Left hindlimb (tissue), 1 donor: ENCODE data around the gene TMEM41A.
A peak's percentile ranks its signal among the peaks of the same experiment; 100 is the strongest.

Experiments used
- DNase-seq: peaks from one replicate; pipeline ENCODE4 v3.0.0-alpha.2; 2018

Gene TMEM41A

DNA sequence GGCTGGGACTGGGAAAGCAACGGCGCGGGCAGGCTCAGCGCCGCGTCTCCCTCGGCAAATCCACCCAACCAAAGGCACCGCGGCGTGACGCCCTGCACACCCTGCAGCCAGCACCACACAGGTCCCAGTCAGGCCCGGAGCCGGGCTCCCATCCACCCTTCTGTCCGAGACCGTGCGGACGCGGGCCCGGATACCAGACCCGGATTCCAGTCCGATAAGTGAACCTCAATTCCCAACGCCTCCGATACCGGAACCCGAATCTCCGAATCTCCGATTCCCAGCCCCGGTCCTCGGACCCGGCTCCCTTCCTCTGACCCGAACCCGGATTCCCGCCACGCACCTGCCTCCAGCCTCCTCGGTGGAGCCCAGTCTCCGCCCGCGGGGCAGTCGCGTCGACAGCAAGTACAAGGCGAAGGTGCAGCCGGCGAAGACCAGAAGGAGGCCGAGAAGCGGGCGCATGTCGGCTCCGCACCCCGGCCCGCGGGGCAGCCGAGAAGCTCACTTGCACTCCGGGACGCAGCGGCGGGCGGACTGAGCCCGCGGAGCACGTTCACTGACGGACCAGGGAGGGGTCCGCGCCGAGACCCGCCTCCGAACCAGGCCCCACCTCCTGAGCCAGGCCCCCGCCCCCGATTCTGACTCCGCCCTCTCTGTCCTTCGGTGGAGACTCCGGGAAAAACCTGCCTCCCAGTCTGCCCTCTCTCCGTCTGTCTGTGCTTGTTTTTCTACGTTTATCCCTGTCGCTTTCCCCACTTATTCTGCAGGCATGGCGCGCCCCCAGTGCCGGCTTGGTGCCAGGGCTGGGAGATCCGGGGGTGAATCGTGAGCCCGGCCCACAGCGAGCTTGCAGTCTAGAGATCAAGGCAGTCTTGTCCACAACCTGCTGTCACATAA is at the start of gene TMEM41A:
Gene TMEM41A, minus strand, starts transcription at position 533 of the 894 bp plus-strand sequence. Its CDS starts 74 bp downstream, at position 459.
- peak; percentile 96 for DNase-seq

DNA sequence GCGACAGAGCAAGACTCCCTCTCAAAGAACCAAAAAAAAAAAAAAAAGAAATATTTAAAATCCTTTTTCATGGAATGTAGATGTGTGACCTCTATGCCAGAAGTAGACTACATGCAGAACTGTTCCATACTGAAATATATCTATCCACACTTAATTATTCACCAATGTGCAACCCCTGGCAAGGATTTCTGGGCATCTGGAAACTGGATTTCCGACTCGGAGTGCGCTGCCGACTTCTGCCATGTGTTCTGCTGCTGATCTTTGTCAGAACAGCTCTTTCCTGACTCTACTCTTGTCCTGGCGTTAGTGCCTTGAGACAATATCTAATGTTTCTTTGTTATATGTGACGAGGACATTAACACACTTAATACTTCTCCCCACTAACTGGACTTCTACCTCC is 41.9 kb upstream of the TMEM41A start:
- DNase-seq, result no peak

DNA sequence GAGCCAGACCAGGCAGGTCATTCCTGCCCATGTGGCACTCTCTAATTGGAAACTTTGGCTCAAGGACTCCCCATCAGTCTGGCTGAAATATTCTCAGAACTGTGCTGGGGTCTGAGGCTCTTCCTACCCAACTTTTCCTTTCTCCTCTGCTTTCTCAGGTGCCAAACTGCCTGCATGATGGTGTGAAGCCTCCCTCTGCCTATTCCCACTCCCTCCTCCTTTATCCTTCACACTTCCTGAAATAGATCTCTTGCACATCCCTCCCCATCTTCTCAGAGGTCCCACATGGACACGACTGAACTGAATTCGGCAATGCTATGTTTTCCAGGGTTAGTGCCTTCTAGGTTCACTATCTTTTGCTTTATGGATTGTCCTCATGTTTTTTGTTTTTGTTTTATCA is 41.1 kb upstream of the TMEM41A start:
- no peak for DNase-seq

DNA sequence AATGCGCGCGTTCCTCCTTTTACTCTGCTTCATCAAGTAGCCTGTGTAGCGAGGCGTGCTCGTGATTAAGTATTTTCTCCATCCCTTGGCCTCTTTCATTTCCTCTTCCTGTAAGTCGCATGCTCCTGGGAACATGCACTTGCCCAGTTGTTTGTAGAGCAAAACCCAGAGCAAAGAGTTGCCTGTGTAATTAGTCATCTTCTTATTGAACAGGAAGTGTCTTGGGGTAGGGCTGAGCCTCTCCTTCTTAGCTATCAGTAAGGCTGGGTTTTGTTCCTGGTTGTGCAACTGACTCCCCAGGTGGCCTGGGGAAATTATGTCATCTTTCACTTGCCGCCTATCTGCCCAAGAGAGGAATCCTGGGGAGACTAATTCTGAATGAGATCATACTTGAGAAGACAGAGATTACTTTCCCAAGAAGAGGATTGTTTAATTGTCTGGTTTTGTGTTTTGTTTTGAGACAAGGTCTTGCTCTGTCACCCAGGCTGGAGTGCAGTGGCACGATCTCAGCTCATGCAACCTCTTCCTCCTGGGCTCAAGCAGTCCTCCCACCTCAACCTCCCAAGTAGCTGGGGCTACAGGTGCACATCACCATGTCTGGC is 38.6 kb upstream of the TMEM41A start:
- DNase-seq, result no peak

DNA sequence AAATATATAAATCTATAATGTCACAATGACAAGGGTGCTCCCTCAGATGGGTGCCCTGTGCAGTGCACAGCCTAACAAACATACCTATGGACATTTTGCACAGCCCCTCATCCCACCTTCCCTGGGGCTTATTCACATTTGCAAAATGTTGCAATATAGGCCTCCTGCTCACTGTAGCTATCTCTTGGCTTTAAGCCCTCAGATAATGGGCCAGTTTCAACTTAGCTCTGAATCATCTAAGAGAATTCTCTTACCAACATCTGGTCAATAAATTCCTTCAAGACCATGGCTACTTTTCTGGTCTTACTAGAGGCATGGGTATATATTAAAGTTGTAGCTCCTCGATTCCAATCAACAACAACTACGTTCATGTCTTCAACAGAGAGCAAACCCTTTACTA is 35.7 kb upstream of the TMEM41A start:
- DNase-seq, result no peak

DNA sequence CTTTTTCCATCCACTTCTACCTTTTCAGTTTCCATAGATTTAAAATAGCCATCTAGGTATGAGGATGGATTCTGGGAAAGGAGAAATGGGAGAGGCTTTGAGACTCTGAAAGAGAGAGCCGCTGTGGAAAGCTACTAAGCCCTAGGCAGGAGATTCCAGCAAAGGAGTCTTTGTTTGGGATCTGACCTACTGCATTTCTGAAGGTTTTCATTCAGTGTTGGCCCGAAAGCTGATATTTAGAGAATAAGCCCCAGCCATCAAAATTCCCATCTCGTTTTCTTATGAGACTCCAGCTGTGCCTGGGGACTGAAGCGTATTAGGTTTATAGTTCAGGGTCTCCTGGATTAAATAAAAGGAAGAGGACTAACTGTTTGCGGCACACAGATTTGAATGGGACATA is 34.1 kb upstream of the TMEM41A start:
- DNase-seq, result no peak

DNA sequence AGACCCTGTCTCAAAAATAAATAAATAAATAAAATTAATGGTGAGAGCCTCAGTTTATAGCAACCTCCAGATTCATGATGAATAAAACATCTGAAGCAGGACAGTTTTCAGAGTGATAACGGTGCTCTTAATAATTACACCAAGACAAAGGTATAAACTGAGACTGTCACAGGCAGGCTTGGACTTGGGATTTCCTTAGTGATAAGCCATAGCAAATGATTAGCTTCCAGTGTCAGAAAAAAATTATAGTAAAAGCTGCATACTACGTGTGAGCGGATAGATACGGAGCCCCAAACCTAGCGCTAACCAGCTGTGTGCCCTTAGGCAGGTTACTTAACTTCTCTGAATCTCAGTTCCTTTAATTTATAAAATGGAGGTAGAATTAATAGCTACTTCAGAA is 32.0 kb upstream of the TMEM41A start:
- DNase-seq, result no peak

DNA sequence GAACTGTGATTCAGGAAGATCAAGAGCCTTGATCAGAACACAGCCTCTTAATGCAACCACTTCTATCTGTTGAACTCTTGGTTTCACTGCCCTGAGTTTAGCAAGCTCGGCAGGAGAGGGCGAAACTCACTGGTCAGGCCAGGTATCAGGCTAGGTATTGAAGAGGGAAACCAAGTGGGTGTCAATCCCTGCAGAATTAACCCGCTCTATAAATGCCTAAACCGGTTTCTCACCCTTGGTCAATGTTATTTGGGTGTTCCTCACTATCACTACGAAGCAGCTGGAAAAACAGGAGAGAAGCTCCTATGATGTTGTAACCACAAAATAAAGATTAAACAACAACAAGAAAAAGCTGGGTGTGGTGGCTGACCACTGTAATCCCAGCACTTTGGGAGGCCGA is 29.7 kb upstream of the TMEM41A start:
- DNase-seq, result no peak

DNA sequence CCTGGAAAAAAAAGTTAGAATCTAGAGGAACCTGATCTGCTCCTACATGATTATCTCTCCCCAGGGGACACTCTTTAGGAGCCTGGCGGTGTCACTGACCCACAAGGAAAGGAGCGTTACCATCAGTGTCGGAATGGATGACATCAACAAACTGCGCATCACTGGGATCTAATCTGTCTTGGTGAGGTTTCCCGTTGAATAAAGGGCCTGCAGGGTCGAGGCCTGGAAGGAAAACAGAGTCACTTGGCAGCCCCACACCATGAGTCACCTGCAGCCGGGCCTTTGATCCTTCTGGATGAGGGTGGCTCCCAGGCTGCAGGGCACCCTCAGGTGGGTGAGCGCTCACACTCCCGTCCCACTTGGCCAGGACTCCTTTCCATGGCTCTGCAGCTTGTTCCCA is 28.5 kb upstream of the TMEM41A start:
- DNase-seq, result no peak

DNA sequence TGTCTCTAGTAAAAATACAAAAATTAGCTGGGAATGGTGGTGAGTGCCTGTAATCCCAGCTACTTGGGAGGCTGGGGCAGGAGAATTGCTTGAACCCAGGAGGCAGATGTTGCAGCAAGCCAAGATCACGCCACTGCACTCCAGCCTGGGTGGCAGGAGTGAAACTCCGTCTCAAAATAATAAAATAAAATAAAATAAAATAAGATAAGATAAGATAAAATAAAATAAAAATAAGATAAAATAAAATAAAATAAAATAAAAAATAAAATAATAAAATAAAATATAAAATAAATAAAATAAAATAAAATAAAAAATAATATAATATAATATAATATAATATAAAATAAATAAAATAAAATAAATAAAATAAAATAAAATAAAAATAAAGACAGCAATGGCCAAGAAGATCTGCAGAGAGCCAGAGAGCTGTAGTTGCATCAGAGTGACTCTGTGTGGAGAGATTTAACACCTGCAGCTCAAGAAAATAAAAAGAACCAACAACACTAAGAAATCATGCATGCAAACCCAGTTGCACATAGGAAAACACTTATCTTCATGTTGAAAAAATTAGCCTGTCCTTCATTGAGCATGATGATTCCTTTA is 27.6 kb upstream of the TMEM41A start:
- no peak for DNase-seq

DNA sequence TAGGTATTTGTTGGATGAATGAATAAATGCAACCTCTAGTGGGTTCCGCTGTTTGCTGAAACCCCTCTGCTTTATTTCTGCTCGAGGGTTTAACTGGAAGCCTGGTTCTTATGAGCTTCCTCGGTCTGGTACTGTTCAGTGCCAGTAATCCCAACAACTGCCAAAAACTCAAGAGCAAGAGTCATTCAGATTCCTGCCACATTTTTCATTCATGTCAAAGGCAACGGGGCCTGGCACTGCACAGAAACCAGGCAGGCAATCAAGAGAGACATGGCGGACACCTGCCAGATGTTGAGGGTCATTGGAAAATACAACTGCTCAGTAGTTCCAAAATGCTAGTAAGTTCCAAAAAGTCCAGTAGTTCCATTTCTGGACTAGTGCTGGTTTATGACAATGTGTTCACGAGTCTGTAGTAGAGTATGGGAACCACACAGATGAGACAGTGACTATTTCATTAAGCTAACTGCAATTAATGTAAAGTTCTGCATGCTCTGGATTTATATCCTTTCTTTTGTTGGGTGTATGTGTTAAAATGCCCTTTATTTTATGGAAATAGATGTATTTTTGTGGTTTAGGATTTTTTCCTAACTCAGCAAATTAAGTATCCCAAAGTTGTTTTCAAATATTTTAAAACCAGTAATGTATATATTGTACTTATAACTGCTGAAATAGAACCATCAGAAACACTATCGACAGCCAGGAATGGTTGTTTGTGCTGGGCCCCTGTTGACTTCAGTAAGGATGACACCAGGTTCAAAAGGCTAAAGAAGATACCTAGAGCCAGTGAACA is 22.7 kb upstream of the TMEM41A start:
- no peak for DNase-seq

DNA sequence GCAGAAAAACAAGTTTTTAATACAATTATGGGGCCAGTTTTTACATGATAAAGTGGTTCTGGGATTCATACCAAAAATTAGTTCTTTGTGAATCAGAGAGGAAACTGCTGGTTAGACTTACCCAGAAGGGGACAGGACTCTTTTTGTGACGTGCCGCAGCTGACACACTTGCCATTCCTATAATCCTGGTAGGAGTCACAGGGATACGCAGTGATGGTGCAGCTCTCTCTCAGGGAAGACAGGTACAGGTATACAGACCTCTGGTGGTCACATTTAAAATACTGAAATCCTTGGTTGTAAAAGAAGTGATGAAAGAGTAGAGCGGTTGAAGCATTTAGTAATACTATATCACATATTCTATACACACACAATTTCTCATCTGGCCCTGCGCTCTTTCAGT is 20.2 kb upstream of the TMEM41A start:
- DNase-seq, result no peak

DNA sequence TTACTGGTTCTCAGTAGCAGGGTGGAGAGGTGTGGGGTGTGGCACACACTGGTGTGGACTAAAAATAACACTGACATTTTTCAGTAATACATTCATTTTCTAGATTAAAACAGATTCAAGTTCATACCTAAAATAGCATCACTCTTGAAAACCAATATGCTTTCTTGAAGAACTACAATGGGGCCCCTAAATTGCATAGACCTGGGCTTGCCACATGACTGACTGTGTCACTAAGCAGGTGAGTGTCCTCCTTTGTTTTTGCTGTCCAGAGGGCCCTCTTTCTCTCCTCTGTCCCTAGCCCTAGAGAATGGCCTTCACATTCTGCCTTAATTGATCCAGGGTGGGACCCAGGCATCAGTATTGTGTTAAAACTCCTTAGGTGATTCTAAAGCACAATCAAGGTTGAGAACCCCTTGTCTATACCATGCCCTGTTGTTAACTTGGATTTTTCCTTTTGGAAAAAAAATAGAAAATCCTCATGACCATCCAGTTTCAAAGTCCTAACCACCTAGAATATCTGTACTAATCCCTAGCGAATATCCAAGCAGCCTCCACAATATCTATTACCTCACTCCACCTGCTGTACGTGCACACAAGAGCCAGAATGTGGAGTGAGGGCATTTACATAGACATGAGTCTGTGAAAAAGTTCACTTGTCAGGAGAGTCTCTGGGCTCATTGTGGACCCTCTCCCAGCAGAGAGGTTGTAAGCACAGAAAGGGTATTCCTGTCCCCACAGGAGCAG is 18.7 kb upstream of the TMEM41A start:
- no peak for DNase-seq

DNA sequence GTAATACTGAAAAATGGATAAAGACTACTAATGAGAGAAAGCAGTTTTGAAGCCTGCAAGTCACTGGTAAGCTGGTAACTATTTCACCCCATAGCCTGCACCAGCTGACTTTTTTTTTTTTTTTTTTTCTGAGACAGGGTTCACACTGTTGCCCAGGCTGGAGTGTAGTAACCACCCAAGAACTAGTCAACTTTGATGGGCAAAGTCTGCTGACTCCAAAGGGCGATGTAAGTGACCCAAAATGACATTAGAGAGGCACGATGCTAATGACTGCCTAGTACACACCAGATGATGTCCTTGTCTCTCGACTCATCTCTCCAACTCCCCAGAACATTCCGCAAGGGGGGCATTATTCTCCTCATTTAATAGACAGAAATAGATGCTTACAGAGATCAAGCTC is 12.9 kb upstream of the TMEM41A start:
- no peak for DNase-seq

DNA sequence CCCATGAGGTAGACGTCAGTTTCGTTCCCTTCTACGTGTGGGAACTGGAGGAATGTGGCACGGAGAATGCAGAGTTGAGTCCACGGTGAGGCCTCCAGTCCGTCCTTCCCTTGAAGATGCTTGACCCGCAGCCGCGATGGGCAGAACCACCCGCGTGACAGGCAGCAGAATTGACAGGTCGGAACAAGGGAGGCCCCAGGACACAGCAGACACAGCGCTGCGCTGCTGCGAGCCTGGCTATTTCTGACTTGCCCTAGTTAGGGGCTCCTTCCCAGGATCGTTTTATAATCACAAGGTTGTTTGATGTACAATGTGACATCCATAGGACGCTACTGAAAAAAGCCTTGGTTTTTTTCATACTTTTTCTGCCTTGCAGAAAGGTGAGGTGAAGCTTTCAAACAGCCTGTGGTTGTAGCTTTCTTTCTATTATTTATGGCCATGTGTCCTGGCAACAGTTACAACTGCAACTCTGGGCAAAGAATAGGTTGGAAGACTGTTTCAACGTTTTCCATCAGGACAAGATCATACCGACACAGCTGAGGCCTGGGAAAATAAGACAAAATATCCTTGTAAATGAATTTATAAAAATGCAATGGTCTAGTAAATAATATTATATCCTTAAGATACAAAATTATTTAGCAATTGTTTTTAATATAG is 9.6 kb upstream of the TMEM41A start:
- no peak for DNase-seq

DNA sequence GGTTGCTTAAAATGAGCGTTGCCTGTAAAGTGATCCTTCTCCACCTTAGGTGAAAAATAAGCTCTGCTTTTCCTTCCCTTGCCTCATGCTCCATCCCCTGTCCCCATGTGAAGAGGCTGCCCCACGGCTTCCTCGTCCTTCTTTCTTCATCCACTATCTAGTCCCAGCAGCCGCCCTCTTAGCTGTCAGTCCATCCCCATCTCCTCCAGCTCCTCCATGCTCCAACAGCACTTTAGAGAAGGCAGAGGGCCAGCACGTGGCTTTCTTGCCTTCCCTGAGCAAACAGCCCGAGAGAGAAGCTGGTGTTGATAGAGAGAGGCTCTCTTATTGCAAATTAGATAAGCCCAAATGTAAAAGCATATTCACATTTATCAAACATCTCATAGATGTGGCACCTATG is 9.0 kb upstream of the TMEM41A start:
- no peak for DNase-seq

DNA sequence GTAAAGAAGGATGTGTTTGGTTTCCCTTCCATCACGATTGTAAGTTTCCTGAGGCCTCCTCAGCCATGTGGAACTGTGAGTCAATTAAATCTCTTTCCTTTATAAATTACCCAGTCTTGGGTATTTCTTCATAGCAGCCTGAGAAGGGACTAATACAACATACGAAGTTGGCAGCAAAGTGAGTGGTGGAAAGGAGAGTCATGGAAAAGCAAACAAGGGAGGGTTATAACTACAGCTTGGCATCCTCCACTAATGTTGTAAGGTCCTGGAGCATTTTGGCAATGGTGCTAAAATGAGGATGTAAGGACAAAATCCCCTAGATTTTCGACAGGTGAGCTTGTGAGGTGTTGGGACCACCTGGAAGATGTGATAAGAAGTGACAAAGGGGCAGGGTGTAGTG is 5.8 kb upstream of the TMEM41A start:
- DNase-seq, result no peak

DNA sequence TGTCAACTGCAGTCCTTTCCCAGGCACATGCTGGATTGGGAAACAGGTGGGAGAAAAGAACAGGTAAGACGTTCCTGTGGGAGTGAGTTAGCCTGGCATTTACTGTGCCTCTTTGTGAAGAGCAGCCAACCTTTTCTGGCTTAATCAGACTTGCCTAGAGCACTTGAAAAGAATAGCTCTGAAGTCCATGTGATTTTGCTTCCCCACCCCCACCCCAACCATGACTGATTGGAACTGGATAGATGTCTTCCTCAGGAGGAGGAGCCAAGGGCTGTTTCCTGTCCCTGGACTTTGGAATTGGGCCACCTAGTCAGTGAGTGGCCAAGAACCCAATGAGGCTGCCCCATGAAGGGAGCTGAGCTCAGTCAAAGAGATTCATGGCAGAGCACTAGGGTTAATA is 4.7 kb upstream of the TMEM41A start:
- no peak for DNase-seq

DNA sequence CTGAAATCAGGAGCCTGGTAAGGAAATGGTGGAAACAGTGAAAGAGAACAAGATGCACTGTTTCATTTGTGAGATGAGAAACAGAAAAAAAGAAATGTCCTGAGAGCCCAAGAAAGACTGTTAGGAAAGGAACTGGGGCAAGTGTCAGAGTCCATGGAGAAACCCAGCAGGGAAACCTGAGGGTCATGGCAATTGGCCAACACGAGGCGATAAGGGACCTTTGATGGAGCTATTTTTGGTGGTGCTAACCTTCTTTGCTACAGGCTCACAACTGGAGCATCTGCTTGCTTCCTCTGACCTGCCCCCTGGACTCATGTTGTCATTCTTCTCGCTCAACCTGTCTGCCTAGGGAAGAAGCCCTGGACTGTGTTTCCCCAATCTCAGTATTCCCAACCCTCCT is 4.2 kb upstream of the TMEM41A start:
- no peak for DNase-seq

DNA sequence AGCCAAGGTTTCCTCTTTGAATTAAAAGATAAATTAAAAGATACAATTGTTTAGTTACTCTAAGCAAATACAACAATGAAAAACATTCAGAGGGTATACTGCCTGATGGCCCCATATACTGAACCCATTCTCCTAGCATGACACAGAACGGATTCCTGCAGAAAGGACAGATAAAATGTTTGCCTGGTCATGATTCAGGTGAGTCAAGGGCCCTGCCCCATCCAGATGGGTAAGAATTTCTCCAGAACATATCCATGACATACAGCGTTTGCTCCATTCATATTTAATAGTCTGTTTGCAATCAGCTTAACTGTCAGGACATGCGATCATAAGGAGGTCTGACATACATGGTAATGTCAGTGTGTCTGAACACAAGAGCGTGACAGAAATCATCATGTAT is 8.6 kb downstream of the TMEM41A start:
- DNase-seq, result no peak

DNA sequence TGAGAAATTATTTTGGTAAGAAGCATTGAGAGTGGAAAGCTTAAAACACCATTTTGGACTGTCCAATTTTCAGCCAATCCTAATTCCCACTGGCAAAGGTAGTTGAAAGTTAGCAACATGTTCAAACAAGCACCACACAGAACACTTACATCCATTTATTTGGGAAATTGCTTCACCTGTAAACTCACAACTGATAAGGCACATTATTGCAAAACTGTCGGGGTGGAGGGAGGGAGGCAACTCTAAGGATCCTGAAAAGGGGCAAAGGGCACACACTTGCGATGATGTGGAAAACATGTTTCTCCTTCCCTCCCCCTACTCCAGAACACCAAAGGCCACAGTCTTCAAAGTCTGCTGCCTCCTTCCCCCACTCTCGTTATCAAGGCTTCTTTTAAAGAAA is 9.4 kb downstream of the TMEM41A start:
- DNase-seq, result no peak

DNA sequence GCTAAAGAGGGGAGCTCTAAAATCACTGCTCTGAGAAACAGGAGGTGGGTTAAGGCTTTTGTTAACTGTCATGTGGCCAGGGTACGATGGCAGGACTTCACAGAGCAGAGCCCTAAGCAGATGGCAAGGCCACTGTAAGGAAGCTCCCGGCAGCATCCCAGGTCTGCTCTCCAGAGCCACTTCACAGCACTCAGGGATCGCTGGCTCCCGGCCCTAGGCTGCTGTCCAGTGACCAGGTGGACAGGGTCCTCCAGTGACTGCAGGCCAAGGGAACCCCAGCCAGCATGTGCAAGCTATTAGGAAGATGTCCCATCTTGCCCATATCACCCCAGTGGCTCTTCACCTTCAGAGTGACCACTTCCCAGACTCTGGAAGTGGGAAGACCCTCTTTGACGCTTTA is 10.4 kb downstream of the TMEM41A start:
- DNase-seq, result no peak
